GM18505 (cell line): ENCODE measurements around the gene EIF3F.

Experiments
- ATAC-seq: cut with Tn5 transposase; IDR thresholded peaks from one replicate; pipeline ENCODE4 v1.9.1; 2021; ENCODE audit not compliant: unreplicated experiment
- POLR2A ChIP-seq: IDR thresholded peaks from 4 replicates; pipeline ENCODE4 v1.6.1; 2011; ENCODE audit warnings: borderline replicate concordance; ENCODE audit not compliant: insufficient read depth, insufficient read length; ENCODE audit errors: extremely low read depth

The EIF3F gene, protein sequence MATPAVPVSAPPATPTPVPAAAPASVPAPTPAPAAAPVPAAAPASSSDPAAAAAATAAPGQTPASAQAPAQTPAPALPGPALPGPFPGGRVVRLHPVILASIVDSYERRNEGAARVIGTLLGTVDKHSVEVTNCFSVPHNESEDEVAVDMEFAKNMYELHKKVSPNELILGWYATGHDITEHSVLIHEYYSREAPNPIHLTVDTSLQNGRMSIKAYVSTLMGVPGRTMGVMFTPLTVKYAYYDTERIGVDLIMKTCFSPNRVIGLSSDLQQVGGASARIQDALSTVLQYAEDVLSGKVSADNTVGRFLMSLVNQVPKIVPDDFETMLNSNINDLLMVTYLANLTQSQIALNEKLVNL

DNA sequence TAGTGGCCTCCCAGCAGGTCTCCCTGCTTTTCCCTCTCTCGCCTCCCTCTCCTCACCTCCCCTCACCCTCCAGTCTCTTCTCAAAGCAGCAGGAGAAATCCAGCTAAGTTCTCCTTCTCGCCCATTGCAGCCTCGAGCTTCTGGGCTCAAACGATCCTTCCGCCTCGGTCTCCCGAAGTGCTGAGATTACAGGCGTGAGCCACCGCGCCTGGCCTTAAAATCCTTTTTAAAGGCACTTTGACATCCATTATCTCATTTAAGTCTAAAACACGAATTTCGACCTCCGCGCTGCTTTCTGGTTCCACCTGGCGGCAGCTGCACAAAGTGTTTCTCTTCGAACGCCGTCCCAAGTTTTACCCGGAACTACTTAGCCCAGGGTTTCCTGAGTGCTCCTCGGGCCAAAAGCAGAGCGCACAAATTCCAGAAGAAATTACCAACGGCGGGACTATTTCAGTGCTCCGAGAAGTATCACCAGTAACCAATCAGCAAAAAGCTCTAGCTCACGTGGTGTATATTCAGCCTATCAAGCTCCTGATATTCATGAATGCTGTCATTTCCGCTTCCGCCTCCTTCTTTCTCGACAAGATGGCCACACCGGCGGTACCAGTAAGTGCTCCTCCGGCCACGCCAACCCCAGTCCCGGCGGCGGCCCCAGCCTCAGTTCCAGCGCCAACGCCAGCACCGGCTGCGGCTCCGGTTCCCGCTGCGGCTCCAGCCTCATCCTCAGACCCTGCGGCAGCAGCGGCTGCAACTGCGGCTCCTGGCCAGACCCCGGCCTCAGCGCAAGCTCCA is at the start of gene EIF3F:
EIF3F (plus strand) TSS at position 570 of the 792 bp plus-strand sequence; CDS start at position 586, 16 bp downstream.
- ATAC-seq: peak; percentile 96
- peak; percentile 64 for TF ChIP-seq POLR2A

DNA sequence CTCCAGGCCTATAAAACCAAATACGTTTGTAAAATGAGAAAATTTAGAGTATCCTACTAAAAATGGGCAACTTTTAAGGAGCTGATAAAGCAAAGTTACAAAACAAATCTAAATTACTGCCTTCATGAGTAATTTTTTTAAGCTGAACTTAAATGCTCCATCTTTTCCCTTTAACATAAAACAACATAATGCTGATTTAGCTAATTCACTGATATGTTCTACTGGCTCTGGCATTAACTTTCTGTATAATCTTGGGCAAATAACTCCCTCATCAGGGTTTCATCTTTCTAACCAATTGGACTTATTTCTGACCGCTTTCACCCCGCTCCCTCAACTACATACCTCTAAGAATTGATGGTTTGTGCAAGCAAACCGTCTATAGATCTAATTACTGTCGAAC is 46.0 kb upstream of the EIF3F start:
- no peak for ATAC-seq
- no peak for TF ChIP-seq POLR2A

DNA sequence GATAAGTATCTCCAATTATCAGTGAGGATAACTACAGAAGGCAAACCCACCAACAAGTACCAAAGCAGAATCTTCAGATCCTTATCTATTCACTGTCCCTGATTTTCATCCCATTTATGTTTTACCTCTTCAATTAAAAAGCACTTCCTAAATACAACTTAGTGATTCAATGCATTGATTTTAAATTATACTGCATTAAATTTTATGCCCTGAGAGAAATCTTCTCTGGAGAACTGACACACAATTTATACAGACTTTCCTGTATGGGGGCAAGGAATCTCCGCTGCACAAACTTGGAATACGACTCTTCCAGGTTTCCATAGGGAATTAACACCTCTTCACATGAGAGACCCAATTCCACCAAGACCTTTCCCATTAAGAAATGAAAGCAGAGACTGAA is 45.5 kb upstream of the EIF3F start, which contains the start of gene OR10A3:
OR10A3 (minus strand) TSS at position 101 of the 400 bp plus-strand sequence. CDS start 2,188 bp downstream, outside the sequence.
- no peak for ATAC-seq
- no peak for TF ChIP-seq POLR2A

DNA sequence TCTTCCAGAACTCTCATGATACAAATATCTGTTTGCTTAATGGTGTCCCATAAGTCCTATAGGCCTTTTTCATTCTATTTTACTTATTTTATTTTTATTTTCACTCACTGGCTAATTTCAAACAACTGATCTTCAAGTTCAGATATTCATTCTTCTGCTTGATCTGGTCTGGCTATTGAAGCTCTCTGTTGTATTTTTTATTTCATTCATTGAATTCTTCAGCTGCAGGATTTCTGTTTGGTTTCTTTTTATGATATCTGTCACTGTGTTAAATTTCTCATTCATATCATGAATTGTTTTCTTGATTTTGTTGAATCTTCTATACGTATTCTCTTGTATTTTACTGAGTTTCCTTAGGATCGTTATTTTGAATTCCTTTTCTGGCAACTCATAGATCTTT is 43.0 kb upstream of the EIF3F start:
- no peak for TF ChIP-seq POLR2A
- no peak for ATAC-seq

DNA sequence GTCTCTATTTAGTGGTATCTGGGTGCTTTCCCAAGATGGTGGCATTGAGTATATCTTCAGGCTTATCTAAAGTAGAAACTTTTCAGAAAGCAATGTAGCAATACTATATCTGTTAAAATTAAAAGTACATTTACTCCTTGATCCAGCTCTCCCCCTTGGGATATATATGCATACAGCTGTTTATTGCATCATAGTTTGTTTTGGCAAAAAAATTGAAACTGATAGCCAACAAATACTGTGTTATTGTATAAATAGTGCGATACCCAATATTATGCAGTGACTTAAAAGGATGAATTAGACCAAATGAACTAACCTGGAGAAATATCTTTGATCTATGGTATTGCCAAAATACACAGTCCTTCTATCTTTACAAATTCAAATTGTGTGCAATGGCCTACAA is 37.2 kb upstream of the EIF3F start:
- ATAC-seq: no peak
- TF ChIP-seq POLR2A: no peak

DNA sequence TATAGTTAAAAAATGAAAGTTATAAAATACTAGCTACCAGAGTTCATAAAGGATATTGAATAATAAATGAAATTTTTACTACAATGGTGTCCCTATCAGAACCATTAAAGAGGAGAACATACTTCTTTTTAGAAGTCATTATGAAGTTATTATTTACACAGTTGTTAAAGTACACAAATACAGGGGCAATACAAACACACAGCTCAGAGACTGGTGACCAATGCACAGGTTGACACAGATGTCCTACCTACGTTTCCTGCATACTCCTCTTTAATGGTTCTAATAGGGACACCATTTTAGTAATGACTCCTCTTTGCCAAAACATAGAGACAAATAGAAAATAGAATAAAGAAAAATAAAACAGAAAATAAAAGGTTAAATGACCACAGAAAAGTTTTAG is 31.9 kb upstream of the EIF3F start:
- ATAC-seq: no peak
- no peak for TF ChIP-seq POLR2A

DNA sequence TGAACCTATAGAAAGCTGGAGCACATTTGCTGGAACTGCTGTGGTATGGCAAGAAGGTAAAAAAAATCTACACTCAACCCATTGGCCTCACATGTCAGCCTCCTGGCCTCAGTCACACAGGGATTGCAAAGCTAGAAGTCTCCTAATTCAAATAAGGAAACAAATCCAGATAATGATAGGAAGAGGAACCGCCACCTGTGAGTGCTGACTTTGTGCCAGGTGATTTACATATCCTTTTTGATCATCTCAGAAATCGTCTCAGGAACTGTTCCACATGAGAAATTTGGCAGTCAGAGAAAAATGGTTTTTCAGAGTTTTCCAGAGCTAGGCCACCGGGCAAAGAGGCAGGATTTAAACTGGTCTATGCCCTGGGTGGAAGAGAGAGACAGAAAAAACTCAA is 22.9 kb upstream of the EIF3F start:
- TF ChIP-seq POLR2A: no peak

DNA sequence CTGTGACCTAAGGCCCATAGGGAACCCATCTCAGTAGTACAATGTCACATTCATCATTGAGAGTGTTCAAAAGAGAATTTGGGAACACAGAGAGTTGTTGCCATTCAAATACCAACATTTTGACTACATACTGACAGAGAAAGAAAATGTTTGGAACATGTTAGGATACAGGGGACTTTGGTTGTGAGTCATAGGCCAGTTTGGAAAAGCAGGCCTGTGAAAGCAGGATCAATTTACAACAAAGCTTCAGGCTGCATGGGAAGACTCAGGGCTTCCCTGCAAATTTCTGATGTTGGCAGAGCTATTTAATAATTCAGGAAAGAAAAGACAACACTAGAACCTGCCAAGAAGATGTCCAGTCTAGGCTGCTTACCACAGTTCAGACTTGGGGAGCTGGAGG is 22.3 kb upstream of the EIF3F start:
- ATAC-seq: no peak
- no peak for TF ChIP-seq POLR2A

More for the DNA sequence above, 22.9 kb upstream of the EIF3F start:
- no peak for ATAC-seq

DNA sequence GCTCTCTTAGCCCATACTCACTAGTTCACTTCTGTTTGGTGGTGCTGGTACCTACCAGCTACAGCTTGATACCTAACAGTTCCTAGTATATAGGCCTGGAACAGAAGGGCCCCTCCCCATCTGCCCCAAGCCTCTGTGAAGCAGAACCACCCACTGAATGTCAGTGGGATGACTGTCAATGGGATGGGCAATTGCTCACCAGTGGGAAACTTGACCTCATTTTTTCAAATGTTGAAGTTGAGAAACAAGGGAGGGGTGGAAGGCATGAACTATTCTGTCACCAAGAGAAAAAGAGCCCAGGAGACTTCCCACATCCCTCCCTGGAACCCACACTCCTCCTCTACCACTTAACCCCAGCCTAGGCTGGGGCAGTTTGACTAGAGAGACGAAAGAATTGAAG is 21.8 kb upstream of the EIF3F start, which contains the start of gene NLRP10:
NLRP10 (minus strand) TSS at position 62 of the 400 bp plus-strand sequence. CDS start 1,952 bp downstream, outside the sequence.
- no peak for TF ChIP-seq POLR2A

DNA sequence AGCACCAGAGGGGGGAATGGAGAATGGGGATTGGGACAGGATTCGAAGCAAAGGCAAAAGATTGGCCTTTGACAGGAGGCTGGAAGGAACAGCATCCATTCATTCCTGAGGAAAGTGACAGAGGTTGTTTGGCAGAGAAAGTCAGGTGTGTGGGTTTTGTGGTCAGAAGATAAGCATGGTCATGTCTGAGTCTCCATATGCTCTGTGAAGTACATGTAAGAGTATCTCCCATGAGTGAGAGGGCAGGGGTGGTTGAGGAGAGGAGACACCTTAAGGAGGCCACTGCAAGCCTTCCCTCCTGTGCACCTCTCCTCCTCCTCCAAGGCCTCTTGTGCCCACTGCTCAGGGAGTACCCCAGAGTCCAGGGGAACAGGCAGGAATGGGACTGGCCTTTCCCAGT is 20.0 kb upstream of the EIF3F start:
- no peak for ATAC-seq
- no peak for TF ChIP-seq POLR2A

More for the DNA sequence above, 21.8 kb upstream of the EIF3F start, which contains the start of gene NLRP10:
- ATAC-seq: no peak

DNA sequence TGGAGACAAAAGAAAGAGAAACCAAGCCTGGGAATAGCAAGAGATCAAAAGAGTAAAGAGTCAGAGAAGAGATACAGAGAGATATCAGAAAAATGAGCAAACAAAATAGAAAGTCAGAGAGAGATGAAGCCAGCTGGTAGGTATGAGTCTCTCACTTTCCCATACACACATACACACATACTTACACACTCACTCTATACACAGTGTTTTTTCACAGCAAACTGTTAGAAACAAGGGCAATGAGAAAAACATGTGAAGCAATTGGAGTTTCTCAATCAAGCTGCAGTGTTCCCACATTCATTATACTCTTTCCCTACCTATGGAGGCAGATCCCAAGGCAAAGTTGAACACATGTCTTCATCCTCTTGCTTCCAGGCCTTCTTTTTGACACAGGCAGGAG is 19.3 kb upstream of the EIF3F start:
- ATAC-seq: no peak

DNA sequence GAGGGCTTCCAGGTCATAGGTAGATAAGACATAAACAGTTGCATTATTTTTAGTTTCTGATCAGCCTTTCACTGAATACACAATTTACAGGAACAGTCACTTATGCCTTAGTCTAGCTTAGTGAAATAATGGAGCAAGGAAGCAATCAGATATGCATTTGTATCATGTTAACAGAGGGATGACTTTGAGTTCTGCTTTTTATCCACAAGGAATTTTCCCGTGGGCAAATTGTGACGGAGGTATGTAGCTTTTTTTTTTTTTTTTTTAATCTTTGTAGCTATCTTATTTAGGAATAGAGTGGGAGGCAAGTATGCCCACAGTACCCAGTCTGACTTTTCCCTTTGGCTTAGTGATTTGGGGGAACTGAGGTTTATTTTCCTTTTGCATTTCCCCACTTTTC is 18.5 kb upstream of the EIF3F start:
- no peak for ATAC-seq
- no peak for TF ChIP-seq POLR2A

More for the DNA sequence above, 19.3 kb upstream of the EIF3F start:
- TF ChIP-seq POLR2A: no peak

DNA sequence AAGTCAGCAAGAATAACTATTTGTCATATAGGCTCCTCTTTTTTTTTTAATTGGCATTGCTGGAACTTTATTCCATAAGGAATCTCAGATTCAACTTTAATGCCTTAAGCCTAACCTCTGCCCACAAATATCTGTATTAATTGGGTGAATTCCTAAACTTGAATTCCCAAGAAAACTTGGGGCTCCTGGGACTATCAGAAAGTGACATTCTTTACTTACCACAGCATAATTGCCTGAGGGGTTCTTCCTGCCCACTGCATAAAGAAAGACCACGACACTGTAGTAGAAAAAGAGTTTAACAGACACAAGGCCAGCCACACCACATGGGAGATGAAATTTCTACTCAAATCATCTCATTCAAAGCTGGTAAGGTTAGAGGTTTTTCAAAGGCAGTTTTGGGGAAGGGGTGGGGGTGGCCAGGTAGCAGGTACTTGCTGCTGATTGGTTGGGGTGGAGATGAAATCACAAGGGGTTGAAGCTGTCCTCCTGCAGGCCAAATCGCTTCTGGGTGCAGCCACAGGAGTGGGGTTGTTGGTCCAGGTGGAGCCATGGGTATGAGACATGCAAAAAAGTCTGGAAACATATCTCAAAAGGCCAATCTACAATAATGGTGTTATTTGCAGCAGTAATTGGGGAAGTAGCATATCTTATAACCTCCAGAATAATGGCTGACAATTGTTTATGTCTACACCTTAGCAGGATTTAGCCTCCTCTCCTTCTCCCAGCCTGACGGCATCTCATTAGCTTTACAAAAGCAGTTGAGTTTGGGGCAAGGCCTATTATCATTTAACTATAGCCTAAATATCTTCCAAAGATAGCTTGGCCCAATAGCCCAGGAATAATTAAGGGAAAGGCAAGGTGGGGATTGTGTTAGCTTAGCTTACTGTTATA is 17.1 kb upstream of the EIF3F start:
- ATAC-seq: no peak
- no peak for TF ChIP-seq POLR2A

DNA sequence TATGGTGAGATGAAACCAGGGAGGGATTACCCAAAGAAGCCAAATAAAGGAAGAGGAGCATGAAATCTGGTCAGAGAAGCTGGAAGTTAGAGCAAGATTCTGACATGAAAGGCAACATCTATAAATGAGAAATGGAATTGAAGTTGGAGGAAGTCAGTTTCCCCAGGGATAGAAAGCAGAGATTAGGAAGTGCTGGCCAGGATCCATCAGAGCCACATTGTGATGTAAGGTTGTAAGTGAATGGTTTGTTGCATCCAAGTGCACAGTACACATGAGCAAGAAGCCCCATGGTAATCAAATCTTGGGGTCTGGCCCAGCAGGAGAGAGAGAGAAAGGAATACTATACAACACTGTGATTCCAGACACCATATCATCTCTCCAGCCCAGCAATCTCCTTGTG is 15.3 kb upstream of the EIF3F start:
- no peak for ATAC-seq
- no peak for TF ChIP-seq POLR2A

DNA sequence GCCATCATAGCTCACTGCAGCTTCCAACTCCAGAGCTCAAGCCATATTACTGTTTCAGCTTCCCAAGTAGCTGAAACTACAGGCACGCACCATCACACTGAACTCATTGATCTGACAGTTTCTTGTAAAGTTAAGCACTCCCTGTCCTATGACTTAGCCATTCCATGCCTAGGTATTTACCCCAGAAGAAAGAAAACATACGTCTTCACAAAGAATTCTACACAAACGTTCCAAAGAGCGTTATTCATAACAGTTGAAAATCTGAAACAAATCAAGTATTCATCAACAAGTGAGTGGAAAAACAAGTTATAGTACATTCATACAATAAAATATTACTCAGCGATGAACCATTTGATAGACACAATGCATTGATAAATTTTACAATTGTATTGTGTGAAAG is 14.1 kb upstream of the EIF3F start:
- ATAC-seq: no peak
- no peak for TF ChIP-seq POLR2A
